NCI-H526 (cell line): ENCODE measurements around the gene RNFT2.

ENCODE experiments used
- DNase-seq, 2 experiments: peaks; one replicate each; lab custom pipeline; 2025; lab: John Stamatoyannopoulos, UW

Gene RNFT2

DNA sequence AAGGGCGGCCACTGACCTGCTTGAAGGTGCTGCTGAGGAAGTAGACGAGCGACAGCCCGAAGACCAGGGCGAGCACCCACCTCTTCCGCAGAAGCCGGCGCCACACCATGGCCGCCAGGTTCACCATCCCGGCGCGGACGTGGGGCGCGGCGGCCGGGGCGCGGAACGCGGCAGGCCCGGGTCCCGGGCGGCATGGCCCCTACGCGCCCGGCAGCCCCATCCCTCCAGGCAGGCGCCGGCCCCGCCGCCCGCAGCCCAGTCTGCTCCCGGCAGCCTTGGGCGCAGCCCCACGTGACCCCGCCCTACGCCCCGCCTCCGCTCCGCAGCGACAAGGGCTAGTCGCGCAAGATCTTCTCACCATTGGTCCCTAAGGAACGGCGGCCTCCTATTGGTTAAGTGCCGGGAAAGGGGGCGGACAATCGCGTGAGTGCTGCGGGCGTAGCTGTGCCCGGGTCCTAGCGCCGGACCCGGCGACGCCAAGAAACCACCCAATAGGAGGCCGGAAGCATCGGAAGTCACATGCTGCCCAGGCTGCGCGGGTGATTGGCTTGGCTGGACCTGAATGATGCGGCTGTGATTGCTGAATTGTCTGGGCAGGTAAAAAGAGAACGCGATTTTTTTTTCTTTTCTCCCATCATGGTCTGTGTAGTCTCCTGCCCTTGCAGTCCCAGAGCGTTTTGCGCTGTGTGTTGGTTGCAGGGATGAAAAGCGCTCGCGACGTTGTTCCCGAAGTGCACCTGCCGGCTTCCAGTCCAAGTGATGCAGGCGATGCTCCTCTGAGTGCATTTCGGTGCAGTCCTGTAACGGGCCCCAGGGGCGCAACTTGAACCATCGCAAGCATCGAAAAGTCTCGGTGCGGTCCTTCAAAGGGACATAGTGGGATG lies at the start of gene RNFT2, which contains the start of gene SPRING1:
Gene RNFT2, plus strand, starts transcription at position 542 of the 884 bp plus-strand sequence. CDS start 2,183 bp downstream, outside the sequence.
Gene SPRING1, minus strand, starts transcription at position 296 of the 884 bp plus-strand sequence. Its CDS starts 169 bp downstream, at position 127.
- peak; percentile 97 to 99 for DNase-seq

DNA sequence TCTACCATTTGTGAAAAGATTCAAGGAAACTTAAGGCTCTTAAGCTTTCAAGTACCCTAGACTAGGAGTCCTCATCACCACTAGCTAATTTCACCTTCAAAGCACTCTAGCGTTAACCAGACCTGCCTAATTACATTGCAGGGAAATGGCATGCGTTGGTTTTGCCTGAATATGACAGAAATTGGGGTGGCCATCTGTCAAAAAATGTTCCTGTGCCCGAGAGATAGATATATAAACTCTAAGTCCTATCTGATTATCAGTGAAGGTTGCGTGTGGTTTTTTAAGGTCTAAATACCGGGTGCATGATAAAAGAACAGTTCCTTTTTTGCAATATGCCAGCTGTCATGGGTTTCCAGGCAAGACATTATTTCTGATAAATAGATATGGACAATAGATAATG lies 48.6 kb upstream of the RNFT2 start:
- DNase-seq = no peak

DNA sequence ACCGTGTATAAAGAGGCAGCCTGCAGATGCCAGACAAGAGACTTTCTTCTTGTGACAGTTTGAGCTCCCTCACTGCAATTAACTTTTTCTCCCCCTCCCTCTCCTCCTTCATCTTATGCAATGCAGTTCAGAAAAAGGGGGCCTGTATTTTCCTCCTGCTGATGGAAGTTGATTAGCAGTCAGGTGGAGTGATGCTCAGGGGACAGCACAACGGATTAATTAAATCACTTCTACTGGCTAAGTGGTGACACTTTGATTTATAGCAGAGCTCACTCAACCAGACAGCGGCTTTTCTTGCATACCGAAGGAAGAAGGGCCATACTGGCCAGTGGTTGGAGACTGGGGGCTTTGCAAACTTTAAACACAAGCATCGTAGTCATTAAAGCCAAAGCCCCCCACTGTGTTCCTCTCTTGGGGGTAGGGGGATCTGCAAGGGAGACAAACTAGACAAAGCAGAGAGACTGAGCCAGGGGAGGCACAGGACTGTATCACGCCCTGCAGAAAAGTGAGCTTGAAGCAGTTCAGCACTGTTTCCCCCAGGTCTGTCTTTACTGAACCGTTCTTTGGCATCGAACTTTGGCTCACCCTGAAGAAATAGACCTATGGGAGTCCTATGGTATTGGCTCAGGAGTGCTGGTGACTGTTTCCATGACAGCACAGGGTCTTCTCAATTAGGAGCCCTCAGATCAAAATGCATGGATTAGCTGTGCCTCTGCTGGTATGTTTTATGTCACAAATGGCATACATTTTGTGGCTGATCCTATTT lies 48.0 kb upstream of the RNFT2 start:
- DNase-seq = no peak

GRCh38 chr12:116691205-116691604 lies 46.9 kb upstream of the RNFT2 start:
- DNase-seq = no peak

- no peak for DNase-seq
Measured at GRCh38 chr12:116691636-116692035, 46.5 kb upstream of the RNFT2 start.

DNA sequence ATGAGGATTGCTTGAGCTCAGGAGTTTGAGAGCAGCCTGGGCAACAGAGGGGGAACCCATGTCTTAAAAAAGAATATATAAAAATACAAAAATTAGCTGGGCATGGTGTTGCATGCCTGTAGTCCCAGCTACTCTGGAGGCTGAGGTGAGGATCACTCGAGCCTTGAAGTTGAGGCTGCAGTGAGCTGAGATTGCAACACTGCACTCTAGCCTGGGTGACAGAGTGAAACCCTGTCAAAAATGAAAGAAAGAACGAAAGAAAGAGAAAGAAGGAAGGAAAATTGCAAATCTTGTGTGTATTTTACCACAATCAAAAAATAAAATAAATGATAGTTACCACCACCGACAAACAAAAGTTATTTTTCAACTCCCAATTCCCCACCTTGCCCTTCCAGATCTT lies 45.5 kb upstream of the RNFT2 start:
- no peak for DNase-seq

DNA sequence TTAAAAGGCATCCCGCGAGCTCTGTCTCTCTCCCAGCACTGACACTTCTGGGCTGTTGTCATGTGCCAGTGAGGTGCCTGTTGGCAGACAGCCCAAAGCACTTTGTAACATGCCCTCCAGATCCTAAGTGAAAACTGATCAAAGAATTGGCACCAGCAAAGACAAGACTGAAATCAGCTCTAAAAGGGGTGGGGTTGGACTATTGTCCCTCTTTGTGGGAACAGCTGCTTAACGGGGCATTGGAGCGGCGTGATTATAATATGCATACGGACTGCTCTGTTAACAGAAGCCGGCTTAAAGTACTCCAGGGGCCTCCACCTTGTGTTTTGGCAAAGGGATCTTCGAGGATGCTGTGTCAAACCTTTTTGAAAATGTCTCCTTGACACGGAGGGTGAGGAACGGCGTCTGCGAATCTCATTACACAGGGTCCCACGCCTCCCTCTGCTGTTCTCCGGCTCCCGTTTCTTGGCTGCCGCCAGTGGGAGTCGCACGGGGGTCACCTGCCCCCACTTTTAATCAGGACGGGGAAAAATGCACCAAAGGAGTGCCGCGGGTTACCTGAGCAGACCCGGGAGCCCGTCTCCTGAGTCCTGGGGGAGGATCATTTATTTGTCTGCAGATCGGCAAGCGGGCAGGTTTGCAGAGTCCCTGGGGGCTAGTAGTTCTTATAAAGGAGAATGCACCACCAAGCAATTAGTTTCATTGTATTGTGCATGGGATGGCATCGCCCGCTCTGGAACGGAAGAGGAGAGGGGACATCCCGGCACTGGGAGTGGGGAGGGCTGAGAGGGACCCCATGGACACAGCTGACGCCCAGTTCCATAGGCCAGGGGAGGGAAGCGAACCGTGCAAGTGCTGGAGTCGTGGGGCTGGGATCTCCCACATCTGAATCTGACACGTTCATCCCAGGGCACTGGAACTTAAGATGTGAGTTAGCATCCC lies 44.6 kb upstream of the RNFT2 start:
- DNase-seq = peak in 1 of 2 experiments; percentile 49

- DNase-seq = no peak
Measured at GRCh38 chr12:116694653-116695463, 43.3 kb upstream of the RNFT2 start.

GRCh38 chr12:116695464-116695725 lies 42.7 kb upstream of the RNFT2 start:
- peak in 1 of 2 experiments; percentile 26 for DNase-seq

DNA sequence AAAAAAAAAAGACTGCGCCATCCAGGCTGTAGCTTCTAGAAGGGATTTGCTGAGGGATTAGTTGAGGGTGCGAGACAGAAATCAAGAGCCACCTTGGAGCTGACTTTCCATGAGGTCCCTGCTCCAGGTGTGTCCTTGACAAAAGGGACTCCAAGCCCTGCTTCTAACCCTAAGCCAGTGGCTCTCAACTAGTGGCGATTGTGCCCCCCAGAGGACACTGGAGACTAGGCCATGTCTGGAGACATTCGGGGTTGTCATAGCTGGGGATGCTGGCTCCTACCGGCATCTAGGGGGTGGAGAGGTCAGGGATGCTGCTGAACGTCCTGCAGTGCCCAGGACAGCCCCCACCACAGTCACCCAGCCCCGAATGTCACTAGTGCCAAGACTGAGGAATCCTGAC lies 40.8 kb upstream of the RNFT2 start:
- DNase-seq = peak; percentile 20 to 71

DNA sequence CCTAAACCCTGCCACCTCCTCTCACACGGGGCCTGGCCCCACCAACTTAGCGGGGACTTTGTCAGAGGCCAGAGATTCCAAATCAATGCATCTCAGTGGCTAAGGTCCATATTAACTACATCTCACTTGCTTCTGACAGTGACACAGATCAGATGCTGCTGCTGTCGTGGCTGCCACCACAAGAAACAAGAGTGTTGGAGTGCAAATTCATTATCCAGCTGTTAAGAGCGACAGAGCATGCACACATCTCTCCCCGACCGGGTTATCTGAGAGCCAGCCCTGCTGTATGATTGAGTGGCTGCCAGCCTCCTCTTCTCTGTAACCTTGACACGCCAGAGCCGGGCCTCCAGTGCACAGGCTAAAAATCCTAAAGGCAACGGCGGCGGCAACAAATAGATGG lies 40.4 kb upstream of the RNFT2 start:
- peak; percentile 55 to 78 for DNase-seq

GRCh38 chr12:116698116-116698515 lies 40.0 kb upstream of the RNFT2 start:
- DNase-seq = peak; percentile 70 to 78

- DNase-seq = no peak
Measured at GRCh38 chr12:116698554-116699075, 39.5 kb upstream of the RNFT2 start.

GRCh38 chr12:116700066-116700465 lies 38.0 kb upstream of the RNFT2 start:
- DNase-seq = no peak

GRCh38 chr12:116701432-116701831 lies 36.7 kb upstream of the RNFT2 start:
- DNase-seq = no peak

GRCh38 chr12:116703214-116703795 lies 34.8 kb upstream of the RNFT2 start:
- DNase-seq = peak in 1 of 2 experiments; percentile 74

- no peak for DNase-seq
Measured at GRCh38 chr12:116707751-116708150, 30.4 kb upstream of the RNFT2 start.

DNA sequence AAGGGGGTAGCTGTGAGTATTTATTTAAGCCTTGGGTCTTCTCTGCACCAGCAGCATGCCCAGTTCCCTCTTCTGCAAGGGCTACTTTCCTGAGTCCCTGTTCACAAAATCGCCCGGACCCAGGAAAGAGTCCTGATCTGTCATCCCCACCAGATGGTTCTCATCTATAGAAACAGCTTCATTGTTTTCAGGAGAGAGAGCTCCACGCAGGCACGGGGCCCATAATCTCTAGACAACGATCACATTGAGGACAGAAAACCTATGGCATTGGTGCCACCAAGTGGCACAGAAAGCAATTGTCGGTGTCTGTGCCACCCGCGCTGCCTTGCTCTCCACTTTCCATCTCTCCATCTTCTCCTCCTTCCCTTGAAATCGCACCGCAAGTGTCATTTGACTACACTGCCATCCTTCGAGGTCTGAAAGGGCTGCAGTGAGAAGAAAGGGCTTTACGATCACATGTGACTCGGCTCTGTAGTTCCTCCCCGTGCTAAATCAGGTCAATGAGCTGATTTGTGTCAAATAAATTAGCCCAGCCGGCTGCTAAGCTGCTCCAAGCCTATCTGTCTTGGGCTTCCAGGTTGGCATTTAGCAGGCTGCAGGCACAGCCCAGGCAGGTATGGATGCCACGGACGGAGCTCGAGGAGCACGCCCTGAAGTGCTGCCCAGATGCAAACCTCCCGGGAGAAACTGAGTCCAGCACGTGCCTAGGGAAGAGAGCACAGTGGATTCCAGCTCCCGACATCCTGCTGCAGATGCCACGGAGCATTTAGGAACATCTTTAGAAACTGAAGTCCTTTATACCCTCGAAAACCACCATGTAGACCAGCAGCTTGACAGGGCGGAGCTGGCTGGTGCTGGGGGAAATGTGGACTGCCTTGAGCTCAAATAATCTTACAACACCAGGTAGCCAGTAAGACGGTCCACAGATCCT lies 29.0 kb upstream of the RNFT2 start:
- DNase-seq = peak; percentile 34 to 85

GRCh38 chr12:116709768-116710167 lies 28.3 kb upstream of the RNFT2 start:
- DNase-seq = no peak
